Activated CD4-positive, alpha-beta memory T cell treated with anti-CD3 and anti-CD28 coated beads for 36 hours (primary cell): ENCODE results near the gene HASPIN. TPM values are rescaled to one million over a fixed set of nuclear protein-coding genes. Genes with fewer than 3 reads are reported as not detected.
"Not testable (repeated sequence)": the region's sequence is repeated elsewhere in the genome, so short reads cannot be mapped to it uniquely, and the experiment has no call there.

ENCODE experiments used
- CTCF ChIA-PET: fragments of 350-600 bp; sonication (Branson Sonifier 250); formaldehyde crosslinking; loops from one replicate; lab custom pipeline; 2021; ENCODE audit warnings: antibody characterized with exemption, inconsistent platforms; lab: Charles Lee
- POLR2A ChIA-PET: fragments of 350-600 bp; sonication (Branson Sonifier 250); formaldehyde crosslinking; loops from one replicate; lab custom pipeline; 2021; ENCODE audit warnings: antibody characterized with exemption; lab: Charles Lee
- DNase-seq: peaks from one replicate; pipeline ENCODE4 v3.0.0-alpha.2; 2020
- H3K27ac Mint-ChIP-seq: one replicate; pipeline ENCODE4 v1.8.0; 2021; ENCODE audit warnings: mixed read lengths
- H3K27me3 Mint-ChIP-seq: one replicate; pipeline ENCODE4 v1.8.0; 2021; ENCODE audit warnings: mixed read lengths
- H3K36me3 Mint-ChIP-seq: one replicate; pipeline ENCODE4 v1.8.0; 2021; ENCODE audit warnings: mixed read lengths
- H3K4me1 Mint-ChIP-seq: one replicate; pipeline ENCODE4 v1.8.0; 2021; ENCODE audit warnings: low read depth, mixed read lengths
- H3K4me3 Mint-ChIP-seq: one replicate; pipeline ENCODE4 v1.8.0; 2021; ENCODE audit warnings: mild to moderate bottlenecking, mixed read lengths
- H3K9me3 Mint-ChIP-seq: one replicate; pipeline ENCODE4 v1.8.0; 2021; ENCODE audit warnings: mixed read lengths
- intact Hi-C: fragments of 100-400 bp; cut with micrococcal nuclease; formaldehyde crosslinking; loops from one replicate; pipeline ENCODE4 v1.15.1; 2023
- total RNA-seq, 2 experiments: library from RNA; stranded (reverse); gene quantifications; one replicate each; pipeline ENCODE4 v1.2.3, GENCODE V29; 2021

HASPIN gene
- total RNA-seq, 2 experiments from 2014 or later: 22.0 to 22.7 TPM

DNA sequence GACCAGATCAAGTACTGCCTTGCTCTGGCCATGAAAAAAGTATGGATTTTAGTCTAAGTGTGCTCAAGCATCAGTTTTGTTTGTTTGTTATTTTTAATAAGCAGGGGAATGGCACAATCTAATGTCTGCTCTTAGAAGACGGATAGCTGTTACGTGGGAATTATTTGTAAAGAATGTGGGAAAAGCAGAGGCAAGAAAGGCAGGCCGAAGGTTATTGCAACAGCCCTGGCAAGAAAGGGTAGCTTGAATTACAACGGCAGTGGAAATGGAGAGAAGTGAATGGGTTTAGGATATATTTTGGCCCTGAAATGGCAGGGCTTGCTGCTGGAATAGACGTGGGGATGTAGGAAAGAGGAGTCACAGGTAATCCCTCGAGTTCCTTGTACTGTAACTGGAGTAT is 987 bp upstream of the HASPIN start:
- H3K4me1 Mint-ChIP-seq: peaks cover 57% of the 10 kb centered on the region

DNA sequence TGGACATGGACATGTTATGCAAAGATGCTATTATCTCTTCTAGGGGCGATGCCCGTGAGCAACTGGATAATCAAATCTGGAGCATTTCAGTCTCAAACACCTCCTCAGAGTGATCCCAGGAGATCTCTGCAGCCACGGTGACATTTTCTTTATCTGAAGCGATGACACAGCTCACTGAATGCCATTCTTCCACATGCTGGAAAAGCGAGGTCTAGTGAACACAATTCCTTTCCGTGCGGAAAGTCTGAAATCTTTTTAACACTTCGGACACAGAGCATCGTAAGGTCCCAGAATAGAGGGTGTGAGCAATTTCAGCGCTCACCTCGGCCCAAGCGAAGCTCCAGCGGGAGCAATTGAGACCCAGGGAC is 531 bp upstream of the HASPIN start:
- H3K27ac Mint-ChIP-seq: peak overlapping the region; percentile 90

More for the DNA sequence above, 987 bp upstream of the HASPIN start:
- intact Hi-C loops: loop anchor here (1.0 to 2.0 kb wide), 2 partner anchors 11 to 16 kb away; no protein-coding TSS in a partner anchor
- H3K27ac Mint-ChIP-seq: peak overlapping the region; percentile 90
- peaks cover 58% of the 10 kb centered on the region for H3K36me3 Mint-ChIP-seq
- ChIA-PET CTCF (interaction anchor here (0.7 to 3.4 kb wide), 8 partner anchors 12 to 123 kb away, joined by 3 to 31 read pairs (median 6); partner anchors contain the start of gene NCBP3), POLR2A (interaction anchor here (0.9 to 2.7 kb wide), 4 partner anchors 12 to 82 kb away, joined by 3 to 16 read pairs (median 7); partner anchors contain the start of gene P2RX5)
- DNase-seq: no peak
- H3K27me3 Mint-ChIP-seq: no peaks in the 10 kb centered on the region
- H3K9me3 Mint-ChIP-seq: no peaks in the 10 kb centered on the region
- peak overlapping the region; percentile 97 for H3K4me3 Mint-ChIP-seq

DNA sequence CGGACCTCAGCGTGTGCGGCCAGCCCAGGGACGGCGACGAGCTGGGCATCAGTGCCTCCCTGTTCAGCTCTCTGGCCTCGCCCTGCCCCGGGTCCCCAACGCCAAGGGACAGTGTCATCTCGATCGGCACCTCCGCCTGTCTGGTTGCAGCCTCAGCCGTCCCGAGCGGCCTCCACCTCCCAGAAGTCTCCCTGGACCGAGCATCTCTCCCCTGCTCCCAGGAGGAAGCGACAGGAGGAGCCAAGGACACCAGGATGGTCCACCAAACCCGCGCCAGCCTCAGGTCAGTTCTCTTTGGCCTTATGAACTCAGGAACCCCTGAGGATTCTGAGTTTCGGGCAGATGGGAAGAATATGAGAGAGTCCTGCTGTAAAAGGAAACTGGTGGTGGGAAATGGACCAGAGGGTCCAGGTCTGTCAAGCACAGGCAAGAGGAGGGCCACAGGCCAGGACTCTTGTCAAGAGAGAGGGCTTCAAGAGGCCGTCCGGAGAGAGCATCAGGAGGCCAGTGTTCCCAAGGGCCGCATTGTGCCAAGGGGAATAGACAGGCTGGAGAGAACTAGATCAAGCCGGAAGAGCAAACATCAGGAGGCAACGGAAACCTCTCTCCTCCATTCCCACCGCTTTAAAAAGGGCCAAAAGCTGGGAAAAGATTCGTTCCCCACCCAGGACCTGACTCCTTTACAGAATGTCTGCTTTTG is 825 bp downstream of the HASPIN start:
- no peak for DNase-seq
- CTCF ChIA-PET: interaction anchor here (1.1 to 3.4 kb wide), 7 partner anchors 11 to 122 kb away, joined by 3 to 31 read pairs (median 6); partner anchors contain the start of gene NCBP3
- intact Hi-C loops: no loop called here
- POLR2A ChIA-PET: interaction anchor here (1.3 to 2.7 kb wide), 3 partner anchors 14 to 56 kb away, joined by 5 to 16 read pairs (median 10); partner anchors contain the start of genes EMC6 and P2RX5
- H3K27ac Mint-ChIP-seq: peak overlapping the region; percentile 70
- peaks cover 55% of the 10 kb centered on the region for H3K36me3 Mint-ChIP-seq
- H3K9me3 Mint-ChIP-seq: no peaks in the 10 kb centered on the region
- H3K4me1 Mint-ChIP-seq: peaks cover 51% of the 10 kb centered on the region
- H3K4me3 Mint-ChIP-seq: peak overlapping the region; percentile 97
- H3K27me3 Mint-ChIP-seq: no peaks in the 10 kb centered on the region

More for the DNA sequence above, 531 bp upstream of the HASPIN start:
- no peaks in the 10 kb centered on the region for H3K9me3 Mint-ChIP-seq
- intact Hi-C loops: loop anchor here (1.0 to 2.0 kb wide), 2 partner anchors 12 to 16 kb away; no protein-coding TSS in a partner anchor
- peak overlapping the region; percentile 97 for H3K4me3 Mint-ChIP-seq
- H3K4me1 Mint-ChIP-seq: peaks cover 56% of the 10 kb centered on the region
- CTCF ChIA-PET: interaction anchor here (0.7 to 3.4 kb wide), 11 partner anchors 12 to 123 kb away, joined by 3 to 31 read pairs (median 6); partner anchors contain the start of gene NCBP3
- H3K36me3 Mint-ChIP-seq: peaks cover 59% of the 10 kb centered on the region
- no peak for DNase-seq
- POLR2A ChIA-PET: interaction anchor here (0.9 to 2.7 kb wide), 5 partner anchors 13 to 81 kb away, joined by 3 to 16 read pairs (median 5); partner anchors contain the start of genes EMC6 and P2RX5
- H3K27me3 Mint-ChIP-seq: no peaks in the 10 kb centered on the region

DNA sequence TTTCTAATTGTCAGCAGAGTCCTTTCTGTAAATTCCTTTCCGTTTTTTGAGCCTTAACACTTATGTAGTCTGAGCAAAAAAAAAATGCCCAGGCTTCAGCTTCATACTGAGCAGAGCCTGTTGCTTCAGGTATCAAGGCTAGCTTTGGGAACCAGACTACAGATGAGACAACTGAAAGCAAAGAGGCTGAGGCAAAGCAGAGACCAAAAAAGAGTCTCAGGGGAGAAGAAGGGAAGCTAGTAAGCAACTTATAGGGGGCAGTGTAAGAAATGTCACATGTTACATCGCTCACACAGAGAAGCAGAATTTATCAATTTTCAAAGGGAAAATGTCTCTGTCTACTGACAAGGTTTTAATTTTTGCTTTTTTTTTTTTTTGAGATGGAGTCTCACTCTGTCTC is 3.3 kb downstream of the HASPIN start:
- no peaks in the 10 kb centered on the region for H3K27me3 Mint-ChIP-seq
- no peak overlapping the region for H3K4me3 Mint-ChIP-seq
- no peaks in the 10 kb centered on the region for H3K9me3 Mint-ChIP-seq
- intact Hi-C loops: no loop called here
- H3K4me1 Mint-ChIP-seq: peaks cover 33% of the 10 kb centered on the region
- DNase-seq: no peak
- ChIA-PET CTCF (interaction anchor here (0.6 to 4.8 kb wide), 5 partner anchors 11 to 99 kb away, joined by 3 to 31 read pairs (median 5); no protein-coding TSS in a partner anchor), POLR2A (no interaction called here)
- H3K27ac Mint-ChIP-seq: no peak overlapping the region
- H3K36me3 Mint-ChIP-seq: peaks cover 45% of the 10 kb centered on the region

DNA sequence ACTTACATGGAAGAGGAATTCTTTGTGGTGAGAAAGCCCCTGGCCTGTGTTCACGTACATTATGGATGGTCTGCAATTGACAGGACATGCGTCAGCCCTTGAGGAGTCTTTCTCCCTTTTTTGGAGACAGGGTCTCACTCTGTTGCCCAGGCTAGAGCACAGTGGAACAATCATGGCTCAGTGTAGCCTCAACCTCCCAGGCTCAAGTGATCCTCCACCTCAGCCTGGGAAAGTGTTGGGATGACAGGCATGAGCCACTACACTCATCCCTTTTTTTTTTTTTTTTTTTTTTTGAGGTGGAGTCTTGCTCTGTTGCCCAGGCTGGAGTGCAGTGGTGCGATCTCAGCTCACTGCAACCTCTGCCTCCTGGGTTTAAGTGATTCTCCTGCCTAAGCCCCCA is 4.4 kb downstream of the HASPIN start:
- H3K27me3 Mint-ChIP-seq, intact Hi-C loops, H3K4me3 Mint-ChIP-seq, H3K27ac Mint-ChIP-seq, DNase-seq, H3K9me3 Mint-ChIP-seq: not testable (repeated sequence)
- POLR2A ChIA-PET: interaction anchor here (0.6 kb wide), 1 partner anchor 109 kb away, joined by 4 read pairs; no protein-coding TSS in a partner anchor
- Mint-ChIP-seq H3K4me1 (peaks cover 25% of the 10 kb centered on the region), H3K36me3 (peaks cover 37% of the 10 kb centered on the region)
- CTCF ChIA-PET: interaction anchor here (4.4 to 4.8 kb wide), 2 partner anchors 10 to 98 kb away, joined by 20 to 31 read pairs; no protein-coding TSS in a partner anchor

DNA sequence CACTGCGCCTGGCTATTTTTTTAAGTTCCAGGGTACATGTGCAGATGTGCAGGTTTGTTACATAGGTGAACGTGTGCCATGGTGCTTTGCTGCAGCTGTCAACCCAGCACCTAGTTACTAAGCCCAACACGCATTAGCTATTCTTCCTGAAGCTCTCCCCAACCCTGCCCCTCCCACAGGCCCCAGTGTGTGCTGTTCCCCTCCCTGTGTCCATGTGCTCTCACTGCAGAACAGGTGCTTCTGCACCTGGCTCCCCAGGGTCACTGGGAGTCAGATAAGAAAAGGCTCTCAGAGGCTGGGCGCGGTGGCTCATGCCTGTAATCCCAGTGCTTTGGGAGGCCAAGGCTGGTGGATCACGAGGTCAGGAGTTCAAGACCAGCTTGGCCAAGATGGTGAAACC is 6.2 kb downstream of the HASPIN start:
- CTCF ChIA-PET: interaction anchor here (4.4 to 4.8 kb wide), 2 partner anchors 8 to 97 kb away, joined by 20 to 31 read pairs; no protein-coding TSS in a partner anchor
- POLR2A ChIA-PET: no interaction called here
- no peak for DNase-seq
- intact Hi-C loops: loop anchor here (10.0 kb wide), 1 partner anchor 275 kb away; no protein-coding TSS in a partner anchor
- H3K9me3 Mint-ChIP-seq: no peaks in the 10 kb centered on the region
- no peak overlapping the region for H3K27ac Mint-ChIP-seq
- H3K27me3 Mint-ChIP-seq: no peaks in the 10 kb centered on the region
- H3K36me3 Mint-ChIP-seq: peaks cover 29% of the 10 kb centered on the region
- no peak overlapping the region for H3K4me3 Mint-ChIP-seq
- peaks cover 18% of the 10 kb centered on the region for H3K4me1 Mint-ChIP-seq

DNA sequence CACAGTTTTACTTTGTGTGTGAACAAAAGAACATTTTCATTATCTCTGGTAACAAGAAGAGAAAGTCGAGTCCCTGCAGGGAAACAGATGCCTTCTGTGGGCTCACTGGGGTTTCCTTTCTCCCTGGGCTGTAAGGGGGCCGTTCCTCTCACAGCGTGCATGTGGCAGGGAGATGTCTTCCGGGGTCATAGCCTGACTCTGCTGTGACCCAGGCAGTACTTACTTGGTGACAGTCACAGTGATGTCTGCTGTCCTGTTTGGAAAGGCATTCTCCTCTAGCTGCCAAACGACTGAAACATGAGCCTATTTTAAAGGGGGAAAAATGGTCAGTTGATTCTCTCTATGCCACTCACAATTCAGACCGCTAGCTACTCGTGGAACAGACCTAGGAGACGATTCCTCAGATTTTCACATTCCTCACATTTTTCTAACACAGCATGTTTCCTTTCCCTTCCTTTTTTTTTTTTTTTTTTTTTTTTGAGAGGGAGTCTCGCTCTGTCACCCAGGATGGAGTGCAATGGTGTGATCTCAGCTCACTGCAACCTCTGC is 7.3 kb downstream of the HASPIN start:
- CTCF ChIA-PET: interaction anchor here (1.4 to 4.8 kb wide), 2 partner anchors 48 to 95 kb away, joined by 4 to 20 read pairs; no protein-coding TSS in a partner anchor
- no peak for DNase-seq
- Mint-ChIP-seq H3K9me3 (no peaks in the 10 kb centered on the region), H3K36me3 (peaks cover 18% of the 10 kb centered on the region), H3K4me1 (peaks cover 7% of the 10 kb centered on the region), H3K4me3 (no peak overlapping the region), H3K27me3 (no peaks in the 10 kb centered on the region), H3K27ac (no peak overlapping the region)
- intact Hi-C loops: loop anchor here (10.0 kb wide), 1 partner anchor 274 kb away; no protein-coding TSS in a partner anchor
- POLR2A ChIA-PET: no interaction called here

DNA sequence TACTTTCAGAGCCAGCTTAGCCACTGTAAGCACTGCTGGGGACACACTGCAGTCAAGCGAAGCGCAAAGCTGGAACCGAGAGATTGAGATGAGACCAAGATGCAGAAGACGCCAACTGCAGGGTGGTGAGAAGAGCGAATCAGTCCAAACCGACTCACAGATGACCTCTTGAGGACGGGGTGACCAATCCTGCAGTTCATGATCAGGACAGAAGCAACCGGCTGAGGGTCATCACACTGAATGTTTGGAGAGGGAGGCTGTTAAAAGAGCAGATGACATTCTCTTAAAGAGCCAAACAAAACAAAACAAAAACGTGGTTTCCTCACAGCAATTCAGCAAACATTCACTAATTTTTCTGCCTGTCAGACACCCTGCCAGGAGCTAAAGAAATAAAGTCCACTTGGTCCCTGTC is 8.5 kb downstream of the HASPIN start:
- Mint-ChIP-seq H3K4me1 (no peaks in the 10 kb centered on the region), H3K36me3 (peaks cover 10% of the 10 kb centered on the region), H3K4me3 (no peak overlapping the region), H3K9me3 (no peaks in the 10 kb centered on the region), H3K27me3 (no peaks in the 10 kb centered on the region), H3K27ac (no peak overlapping the region)
- no peak for DNase-seq
- ChIA-PET CTCF (interaction anchor here (1.4 to 9.5 kb wide), 3 partner anchors 50 to 94 kb away, joined by 4 to 402 read pairs (median 5); no protein-coding TSS in a partner anchor), POLR2A (no interaction called here)
- intact Hi-C loops: loop anchor here (10.0 kb wide), 1 partner anchor 273 kb away; no protein-coding TSS in a partner anchor

DNA sequence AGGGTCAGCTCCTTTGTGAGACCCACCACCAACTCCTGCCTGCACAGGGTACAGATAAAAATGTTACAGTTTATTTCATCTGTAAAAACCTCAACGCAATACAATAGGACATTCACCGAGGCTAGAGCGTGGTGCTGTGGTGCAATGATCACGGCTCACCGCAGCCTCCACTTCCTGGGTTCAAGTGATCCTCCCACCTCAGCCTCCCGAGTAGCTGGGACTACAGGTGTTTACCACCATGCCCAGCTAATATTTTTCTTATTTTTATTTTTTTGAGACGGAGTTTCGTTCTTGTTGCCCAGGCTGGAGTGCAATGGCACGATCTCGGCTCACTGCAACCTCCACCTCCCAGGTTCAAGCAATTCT is 11.2 kb downstream of the HASPIN start:
- H3K4me3 Mint-ChIP-seq, H3K36me3 Mint-ChIP-seq, H3K9me3 Mint-ChIP-seq, H3K27ac Mint-ChIP-seq, POLR2A ChIA-PET, DNase-seq, H3K27me3 Mint-ChIP-seq: not testable (repeated sequence)
- CTCF ChIA-PET: interaction anchor here (1.2 to 9.5 kb wide), 7 partner anchors 9 to 110 kb away, joined by 3 to 402 read pairs (median 33); partner anchors contain the start of genes HASPIN and NCBP3
- H3K4me1 Mint-ChIP-seq: peaks cover 23% of the 10 kb centered on the region
- intact Hi-C loops: loop anchor here (5.0 to 10.0 kb wide), 4 partner anchors 53 to 270 kb away; partner anchors contain the start of gene NCBP3

DNA sequence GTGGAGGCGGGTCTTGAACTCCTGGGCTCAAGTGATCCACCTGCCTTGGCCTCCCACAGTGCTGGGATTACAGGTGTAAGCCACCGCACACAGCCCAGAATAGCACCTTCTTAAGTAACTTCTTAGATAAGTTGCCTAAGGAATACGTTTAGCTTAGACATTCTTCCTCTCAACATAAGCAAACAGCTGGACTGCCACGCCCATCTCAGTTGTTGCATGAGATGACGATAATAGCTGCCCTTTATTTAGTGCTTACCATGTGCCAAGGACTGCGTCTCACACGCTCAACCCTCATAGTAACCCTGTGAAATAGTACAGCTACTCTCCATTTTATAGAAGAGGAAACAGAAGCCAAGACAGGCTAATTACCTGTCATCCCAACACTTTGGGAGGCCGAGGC is 11.8 kb downstream of the HASPIN start:
- CTCF ChIA-PET: interaction anchor here (0.6 to 9.5 kb wide), 8 partner anchors 9 to 109 kb away, joined by 3 to 402 read pairs (median 32); partner anchors contain the start of genes HASPIN and NCBP3
- Mint-ChIP-seq H3K27me3 (no peaks in the 10 kb centered on the region), H3K27ac (no peak overlapping the region), H3K4me3 (no peak overlapping the region), H3K9me3 (no peaks in the 10 kb centered on the region), H3K4me1 (peaks cover 28% of the 10 kb centered on the region), H3K36me3 (no peaks in the 10 kb centered on the region)
- POLR2A ChIA-PET: no interaction called here
- intact Hi-C loops: loop anchor here (5.0 to 10.0 kb wide), 4 partner anchors 53 to 269 kb away; partner anchors contain the start of gene NCBP3
- DNase-seq: no peak
